Stimulated activated naive B cell treated with anti-CD40 and anti-IgM and Interleukin-4, amounts not matched to agents 10 μg/mL and 1 μg/mL and 100 μg/mL, for 72 hours (primary cell): Measurements from ENCODE around the gene TRIM67.

ENCODE experiments used
- ATAC-seq, 2 donors: fragments of 150-1000 bp; cut with Tn5 transposase; replicated peaks; 2 replicates each; pipeline ENCODE4 v1.10.0; 2021; ENCODE audit warnings: moderate library complexity in 1 of 2
- DNase-seq: peaks from one replicate; pipeline ENCODE4 v3.0.0; 2021
- H3K27ac Mint-ChIP-seq: one replicate; pipeline ENCODE4 v1.8.0; 2022; ENCODE audit warnings: mild to moderate bottlenecking, mixed read lengths
- H3K27me3 Mint-ChIP-seq, 2 donors: one replicate each; pipeline ENCODE4 v1.8.0; 2022; ENCODE audit warnings: mixed read lengths in 2 of 2
- H3K36me3 Mint-ChIP-seq, 2 donors: one replicate each; pipeline ENCODE4 v1.8.0; 2022; ENCODE audit warnings: mixed read lengths in 2 of 2, mild to moderate bottlenecking in 1 of 2
- H3K4me1 Mint-ChIP-seq, 2 donors: one replicate each; pipeline ENCODE4 v1.8.0; 2022; ENCODE audit warnings: mixed read lengths in 2 of 2, mild to moderate bottlenecking in 1 of 2
- H3K4me3 Mint-ChIP-seq, 2 donors: one replicate each; pipeline ENCODE4 v1.8.0; 2022; ENCODE audit warnings: mild to moderate bottlenecking in 2 of 2, mixed read lengths in 2 of 2, moderate library complexity in 1 of 2
- H3K9me3 Mint-ChIP-seq, 2 donors: one replicate each; pipeline ENCODE4 v1.8.0; 2022; ENCODE audit warnings: mixed read lengths in 2 of 2, mild to moderate bottlenecking in 1 of 2

The TRIM67 gene

GRCh38 chr1:231265379-231265778, 103.5 kb downstream of the TRIM67 start:
- ATAC-seq: no peak
- Mint-ChIP-seq H3K9me3 (peaks cover 0 to 2% of the 10 kb centered on the region in 2 donors), H3K4me3 (no peak overlapping the region), H3K27me3 (no peaks in the 10 kb centered on the region), H3K27ac (no peak overlapping the region), H3K36me3 (peaks cover 38 to 66% of the 10 kb centered on the region in 2 donors), H3K4me1 (no peaks in the 10 kb centered on the region)
- no peak for DNase-seq

- H3K4me1 Mint-ChIP-seq: no peaks in the 10 kb centered on the region
- no peaks in the 10 kb centered on the region for H3K27me3 Mint-ChIP-seq
- ATAC-seq: no peak
- no peak overlapping the region for H3K27ac Mint-ChIP-seq
- H3K4me3 Mint-ChIP-seq: no peak overlapping the region
- DNase-seq: no peak
- peaks cover 0 to 2% of the 10 kb centered on the region in 2 donors for H3K9me3 Mint-ChIP-seq
- H3K36me3 Mint-ChIP-seq: peaks cover 47 to 69% of the 10 kb centered on the region in 2 donors
These were observed 105.0 kb downstream of the TRIM67 start for GRCh38 chr1:231266811-231267322.
